NT2/D1 (cell line): Measurements from ENCODE around the gene AHCYL2.

Source experiments
- SUZ12 ChIP-seq: IDR thresholded peaks from 2 replicates; pipeline ENCODE4 v1.6.1; 2011; ENCODE audit not compliant: insufficient read length, insufficient read depth; ENCODE audit errors: extremely low read depth
- YY1 ChIP-seq: IDR thresholded peaks from 2 replicates; pipeline ENCODE4 v1.6.1; 2011; ENCODE audit not compliant: insufficient read length, insufficient read depth
- ZNF274 ChIP-seq: IDR thresholded peaks from 2 replicates; pipeline ENCODE4 v1.6.1; 2011; ENCODE audit warnings: mild to moderate bottlenecking, low read depth, low read length

DNA sequence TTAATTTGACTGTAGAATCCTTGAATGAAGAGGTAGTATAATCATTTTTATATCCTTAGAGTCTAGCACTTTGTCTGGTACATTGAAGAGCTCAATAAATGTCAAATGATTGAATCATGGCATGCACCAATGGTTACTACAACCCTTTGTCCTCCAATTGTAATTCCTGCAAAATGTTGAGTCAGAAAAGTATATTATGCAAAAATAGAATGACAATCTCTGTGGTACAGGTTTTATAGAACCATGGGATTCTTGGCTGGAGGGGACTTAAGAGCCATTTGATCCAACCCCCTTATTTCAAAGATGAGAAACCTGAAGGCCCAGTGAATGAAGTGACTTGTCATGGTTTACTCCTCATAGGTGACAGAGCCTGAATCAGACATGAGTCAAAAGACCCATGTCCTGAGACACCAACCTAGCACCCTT is 246.6 kb downstream of the AHCYL2 start:
- no peak for TF ChIP-seq YY1
- TF ChIP-seq ZNF274, result no peak
- TF ChIP-seq SUZ12, result no peak
